IPS-20b (cell line): ENCODE measurements around the gene MUL1.
A peak's percentile ranks its signal among the peaks of the same experiment; 100 is the strongest.

ENCODE experiments used
- H3K27ac ChIP-seq: one replicate; pipeline ENCODE4 v1.5.1; 2013; ENCODE audit warnings: low read length
- H3K27me3 ChIP-seq: 2 replicates; pipeline ENCODE4 v1.6.1; 2013; ENCODE audit warnings: mild to moderate bottlenecking, low read length, inconsistent platforms; ENCODE audit not compliant: insufficient read depth
- H3K36me3 ChIP-seq: 2 replicates; pipeline ENCODE4 v1.6.1; 2013; ENCODE audit warnings: low read depth, mild to moderate bottlenecking, inconsistent platforms, low read length, moderate library complexity; ENCODE audit not compliant: insufficient read depth
- H3K4me1 ChIP-seq: 2 replicates; pipeline ENCODE4 v1.6.1; 2013; ENCODE audit warnings: mild to moderate bottlenecking, control low read depth, inconsistent platforms, low read length, moderate library complexity; ENCODE audit not compliant: insufficient read depth
- H3K4me3 ChIP-seq: 2 replicates; pipeline ENCODE4 v1.5.1; 2013; ENCODE audit warnings: mild to moderate bottlenecking, low read length, inconsistent platforms
- H3K9ac ChIP-seq: 2 replicates; pipeline ENCODE4 v1.6.1; 2013; ENCODE audit warnings: low read depth, mild to moderate bottlenecking, inconsistent platforms, low read length, moderate library complexity
- H3K9me3 ChIP-seq: 2 replicates; pipeline ENCODE4 v1.6.1; 2013; ENCODE audit warnings: mild to moderate bottlenecking, low read depth, low read length, inconsistent platforms; ENCODE audit not compliant: insufficient read depth

Gene MUL1

DNA sequence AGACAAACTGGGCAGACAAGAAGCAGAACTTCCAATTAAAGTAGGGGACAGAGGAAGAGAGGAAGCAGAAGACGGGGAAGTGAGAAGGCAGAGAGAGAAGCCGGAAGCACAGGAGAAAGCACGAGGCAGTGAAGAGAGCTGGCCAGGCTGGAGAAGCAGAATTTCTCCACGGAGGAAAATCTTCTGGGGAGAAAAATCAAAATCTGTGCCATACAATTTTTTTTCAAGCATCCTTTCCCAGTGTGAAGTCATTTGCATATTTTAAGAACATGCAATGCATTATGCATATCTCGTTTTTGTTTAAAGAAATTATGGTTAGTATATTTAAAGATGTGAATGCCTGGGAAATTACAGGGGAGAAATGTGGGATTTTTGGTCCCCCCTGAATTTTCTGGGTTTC lies 14.6 kb downstream of the MUL1 start:
- H3K9ac ChIP-seq, result no peak overlapping the region
- H3K27me3 ChIP-seq, result peaks cover 31% of the 10 kb centered on the region
- H3K36me3 ChIP-seq, result no peaks in the 10 kb centered on the region
- no peaks in the 10 kb centered on the region for H3K9me3 ChIP-seq
- peaks cover 4% of the 10 kb centered on the region; the same call in 1 of the 2 replicates for H3K4me1 ChIP-seq
- no peak overlapping the region for H3K4me3 ChIP-seq
- no peak overlapping the region for H3K27ac ChIP-seq

DNA sequence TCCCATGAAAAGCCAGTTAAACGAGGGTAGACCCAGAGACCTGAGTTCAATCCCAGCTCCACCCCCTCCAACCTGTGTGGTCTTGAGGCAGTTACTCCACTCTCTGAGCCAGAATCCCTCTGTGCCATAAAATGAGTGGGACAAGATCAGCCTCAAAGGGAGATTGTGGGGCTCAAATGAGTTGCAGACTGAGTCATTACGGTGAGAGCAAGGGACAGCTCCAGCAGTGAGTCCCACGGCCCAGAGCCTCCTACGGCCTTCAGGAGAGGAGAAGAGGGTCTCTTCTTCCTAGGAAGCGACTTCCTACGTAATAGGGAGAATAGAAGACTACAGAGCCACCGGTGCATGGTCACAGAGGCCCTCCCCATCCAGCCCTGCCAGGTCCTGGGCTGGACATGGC lies 15.2 kb downstream of the MUL1 start:
- Histone ChIP-seq H3K27me3 (peaks cover 37% of the 10 kb centered on the region), H3K9ac (no peak overlapping the region), H3K9me3 (no peaks in the 10 kb centered on the region), H3K4me3 (no peak overlapping the region), H3K27ac (no peak overlapping the region), H3K4me1 (peaks cover 7% of the 10 kb centered on the region), H3K36me3 (no peaks in the 10 kb centered on the region)

DNA sequence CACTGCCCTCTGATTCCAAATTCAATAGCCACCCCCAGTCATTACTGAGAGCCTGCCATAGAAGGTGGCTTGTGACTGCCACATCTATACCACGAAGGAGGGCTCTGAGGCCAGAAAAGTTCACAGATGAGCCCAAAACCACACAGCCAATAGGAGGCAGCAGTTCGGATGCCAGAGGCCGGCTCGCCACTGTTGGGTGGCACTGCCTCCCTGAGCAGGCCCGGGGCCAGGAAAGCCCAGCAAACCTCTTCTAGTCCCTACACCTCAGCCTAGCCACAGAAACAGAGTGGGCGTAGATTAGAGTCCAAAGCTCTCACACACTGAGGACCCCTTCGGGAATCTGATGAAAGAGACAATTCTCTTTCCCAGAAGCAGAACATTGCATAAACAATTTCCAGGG lies 16.1 kb downstream of the MUL1 start:
- no peak overlapping the region for H3K27ac ChIP-seq
- H3K9ac ChIP-seq, result no peak overlapping the region

DNA sequence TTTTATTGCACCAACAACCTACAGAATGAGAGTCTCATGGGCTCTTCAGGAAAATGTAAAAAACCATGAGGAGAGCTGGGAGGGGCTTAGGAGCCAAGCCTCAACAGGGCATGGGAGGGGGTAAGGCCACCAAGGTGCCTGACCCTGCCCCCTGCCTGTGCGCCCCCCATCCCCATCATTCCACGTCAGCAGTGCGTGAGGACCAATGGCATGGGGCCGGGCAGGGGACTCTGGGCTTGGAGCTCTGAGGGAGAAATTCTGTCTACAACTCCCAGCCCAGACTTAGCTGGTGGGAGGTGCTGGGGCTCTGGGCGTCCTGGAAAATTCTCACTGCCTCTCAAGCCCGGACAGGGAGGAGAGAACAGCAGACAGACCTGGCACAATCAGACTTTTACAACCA lies 16.8 kb downstream of the MUL1 start:
- Histone ChIP-seq H3K27me3 (peaks cover 52% of the 10 kb centered on the region), H3K27ac (no peak overlapping the region), H3K9me3 (no peaks in the 10 kb centered on the region), H3K9ac (no peak overlapping the region), H3K4me3 (no peak overlapping the region), H3K4me1 (peaks cover 11% of the 10 kb centered on the region), H3K36me3 (no peaks in the 10 kb centered on the region)

More for the DNA sequence above, 16.1 kb downstream of the MUL1 start:
- no peaks in the 10 kb centered on the region for H3K36me3 ChIP-seq
- H3K27me3 ChIP-seq, result peaks cover 46% of the 10 kb centered on the region
- no peaks in the 10 kb centered on the region for H3K9me3 ChIP-seq
- no peak overlapping the region for H3K4me3 ChIP-seq
- H3K4me1 ChIP-seq, result peaks cover 11% of the 10 kb centered on the region

DNA sequence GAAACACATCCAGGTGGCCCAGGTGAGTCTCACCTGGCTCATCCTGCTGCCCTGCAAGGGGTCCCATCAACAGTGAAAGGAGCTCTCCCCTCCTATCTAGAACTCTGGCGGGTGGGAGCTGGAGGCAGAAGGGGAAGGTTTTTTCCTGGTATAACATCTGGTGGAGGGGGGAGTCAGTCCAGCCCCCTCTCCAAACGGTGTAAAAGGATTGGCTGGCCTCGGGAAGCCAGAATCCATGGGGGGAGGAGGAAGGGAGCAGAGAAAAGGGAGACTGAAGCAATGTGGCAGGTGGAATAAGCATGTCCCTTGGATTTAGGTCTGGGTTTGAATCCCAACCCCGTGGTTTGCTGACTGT lies 20.7 kb downstream of the MUL1 start:
- Histone ChIP-seq H3K4me1 (peaks cover 11% of the 10 kb centered on the region; the same call in 1 of the 2 replicates), H3K27ac (no peak overlapping the region), H3K9ac (no peak overlapping the region), H3K36me3 (no peaks in the 10 kb centered on the region), H3K27me3 (peaks cover 81% of the 10 kb centered on the region), H3K9me3 (no peaks in the 10 kb centered on the region), H3K4me3 (peak overlapping the region; percentile 86)

DNA sequence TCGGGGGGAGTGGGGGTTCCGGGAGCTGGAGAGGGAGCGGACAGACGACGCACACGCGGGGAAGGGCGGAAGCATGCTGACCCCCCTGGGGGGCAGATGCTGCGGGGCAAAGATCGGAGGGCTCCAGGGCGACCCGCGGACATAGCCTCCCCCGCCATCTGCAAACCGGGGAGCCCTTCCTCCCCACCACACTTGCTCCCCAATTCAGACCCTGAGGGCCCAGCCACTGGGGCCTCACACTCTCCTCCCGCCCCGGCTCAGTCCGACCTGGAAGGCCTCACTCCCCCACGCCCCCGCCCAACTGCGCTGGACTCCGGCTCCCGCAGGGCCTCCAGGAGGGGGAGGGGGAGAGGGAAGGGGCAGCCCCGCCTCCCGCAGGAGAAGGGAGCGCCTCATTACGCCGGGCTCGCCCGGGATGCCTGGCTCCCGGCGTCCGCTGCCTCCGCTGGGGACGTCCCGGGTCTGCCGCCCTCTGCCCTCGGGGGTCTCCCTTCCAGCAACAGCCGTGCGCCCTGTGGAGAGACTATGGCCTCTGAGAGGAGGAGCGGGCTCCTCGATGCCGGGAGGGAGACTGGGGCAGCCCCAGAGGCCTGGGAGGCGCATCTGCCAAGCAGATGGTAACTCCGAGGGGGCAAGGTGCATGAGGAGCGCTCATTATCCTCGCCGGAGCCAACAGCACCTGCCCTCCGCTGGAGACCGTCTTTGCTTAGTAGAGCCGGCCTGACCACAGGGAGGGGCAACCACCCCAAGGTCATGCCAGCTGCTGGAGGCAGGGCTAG lies 21.3 kb downstream of the MUL1 start:
- H3K4me1 ChIP-seq, result peaks cover 15% of the 10 kb centered on the region; the same call in 1 of the 2 replicates

DNA sequence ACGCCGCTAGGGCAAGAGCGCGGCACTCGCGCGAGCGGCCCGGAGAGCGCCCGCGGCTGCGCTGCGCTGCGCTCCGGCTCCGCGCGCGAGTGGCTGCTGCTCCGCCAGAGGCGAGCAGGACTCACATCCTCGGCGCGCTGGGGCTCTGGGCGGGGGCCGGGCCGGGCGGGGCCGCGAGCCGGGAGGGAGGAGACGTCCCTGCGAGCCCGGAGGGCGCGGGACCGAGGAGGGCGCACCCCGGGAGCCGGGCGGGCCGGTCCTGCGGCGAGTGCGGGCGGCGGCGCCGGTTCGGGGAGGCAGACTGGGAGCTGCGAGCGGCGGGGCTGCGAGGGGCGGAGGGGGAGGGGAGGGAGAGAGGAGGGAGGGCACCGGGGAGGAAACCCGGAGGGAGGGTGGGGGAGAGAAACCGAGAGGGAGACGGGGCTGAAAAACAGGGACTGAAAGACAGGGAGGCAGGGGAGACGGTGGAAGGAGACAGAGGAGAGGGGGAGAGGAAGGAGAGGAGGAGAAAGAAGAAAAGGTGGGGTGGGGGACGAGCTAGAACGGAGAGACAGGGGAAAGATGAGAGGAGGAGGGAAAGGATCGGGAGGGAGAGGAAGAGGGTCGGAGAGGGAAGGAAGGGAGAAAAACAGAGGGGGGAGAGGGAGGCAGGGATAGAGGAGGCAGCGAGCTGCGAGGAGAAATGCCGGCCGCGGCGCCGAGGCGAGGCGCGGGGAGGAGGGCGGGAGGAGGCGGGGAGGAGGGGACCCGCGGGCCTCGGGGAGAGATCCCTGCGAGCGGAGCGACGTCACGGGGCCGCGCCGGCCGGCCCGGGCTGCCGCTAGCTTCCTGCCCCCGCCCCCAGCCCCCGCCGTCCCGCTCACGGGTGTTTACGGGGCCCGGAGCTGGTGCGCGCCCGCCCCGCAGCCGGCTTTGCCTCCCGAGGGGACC lies 22.2 kb downstream of the MUL1 start, which contains the start of gene CAMK2N1:
TSS of gene CAMK2N1 (minus strand) at position 684 of the 930 bp plus-strand sequence. CDS start 831 bp downstream, outside the sequence.
- Histone ChIP-seq H3K36me3 (no peaks in the 10 kb centered on the region), H3K4me1 (peaks cover 15% of the 10 kb centered on the region; the same call in 1 of the 2 replicates), H3K9me3 (no peaks in the 10 kb centered on the region), H3K4me3 (peak within 1 kb of the TSS; percentile 86), H3K27me3 (peaks cover 94% of the 10 kb centered on the region), H3K27ac (no peak within 1 kb of the TSS), H3K9ac (peak within 1 kb of the TSS; percentile 72; the same call in 1 of the 2 replicates)

More for the DNA sequence above, 21.3 kb downstream of the MUL1 start:
- Histone ChIP-seq H3K27me3 (peaks cover 87% of the 10 kb centered on the region), H3K9me3 (no peaks in the 10 kb centered on the region), H3K9ac (peak overlapping the region; percentile 72; the same call in 1 of the 2 replicates), H3K27ac (no peak overlapping the region), H3K36me3 (no peaks in the 10 kb centered on the region), H3K4me3 (peak overlapping the region; percentile 86)

DNA sequence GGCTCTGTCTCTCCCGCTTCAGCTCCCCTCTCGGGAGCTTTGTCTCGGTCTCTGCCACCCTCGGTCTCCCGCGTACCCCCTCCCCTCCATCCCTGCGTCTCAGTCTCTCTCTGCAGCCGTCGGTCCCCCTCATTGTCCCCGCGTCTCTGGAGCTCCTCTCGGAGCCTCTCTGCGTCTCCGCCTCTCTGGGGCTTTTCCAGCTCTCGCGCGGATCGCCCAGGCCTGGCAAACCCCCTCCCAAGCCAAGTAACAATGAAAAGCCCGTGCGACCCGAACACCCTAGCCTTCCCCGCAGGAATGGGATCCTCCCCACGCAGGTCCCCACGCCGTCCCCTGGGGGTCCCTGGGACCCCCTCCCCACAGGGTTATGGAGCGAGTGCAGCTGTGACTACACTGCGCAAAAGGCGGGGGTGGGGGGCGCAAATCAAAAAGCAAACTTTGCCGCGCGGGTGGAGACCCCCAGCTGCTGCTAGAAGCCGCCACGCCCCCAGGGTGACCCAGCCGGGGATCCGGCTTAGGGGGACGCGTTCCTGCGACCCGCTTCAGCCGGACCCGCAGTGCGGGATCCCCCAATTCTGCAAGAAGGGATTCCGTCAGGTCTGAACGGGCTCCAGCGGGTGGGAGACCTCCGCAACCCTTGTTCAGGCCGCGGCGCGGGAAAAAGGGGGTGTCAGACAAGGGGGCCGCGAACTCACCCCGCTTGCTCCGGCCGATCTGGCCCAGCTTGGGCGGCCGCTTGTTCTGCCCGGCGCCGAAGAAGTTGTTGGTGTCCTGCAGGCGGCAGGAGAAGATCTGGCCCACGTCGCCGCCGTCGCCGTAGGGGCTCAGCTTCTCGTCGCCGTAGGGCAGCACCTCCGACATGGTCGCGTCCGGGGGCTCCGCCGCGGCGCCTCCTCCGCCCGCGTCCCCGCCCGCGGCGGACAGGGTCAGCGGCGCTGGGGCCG lies 23.2 kb downstream of the MUL1 start:
- H3K27ac ChIP-seq, result no peak overlapping the region
- H3K9me3 ChIP-seq, result no peaks in the 10 kb centered on the region
- H3K36me3 ChIP-seq, result no peaks in the 10 kb centered on the region
- peak overlapping the region; percentile 73 for H3K4me3 ChIP-seq
- H3K4me1 ChIP-seq, result peaks cover 15% of the 10 kb centered on the region; the same call in 1 of the 2 replicates
- H3K9ac ChIP-seq, result peak overlapping the region; percentile 41; the same call in 1 of the 2 replicates
- H3K27me3 ChIP-seq, result peaks cover 94% of the 10 kb centered on the region

DNA sequence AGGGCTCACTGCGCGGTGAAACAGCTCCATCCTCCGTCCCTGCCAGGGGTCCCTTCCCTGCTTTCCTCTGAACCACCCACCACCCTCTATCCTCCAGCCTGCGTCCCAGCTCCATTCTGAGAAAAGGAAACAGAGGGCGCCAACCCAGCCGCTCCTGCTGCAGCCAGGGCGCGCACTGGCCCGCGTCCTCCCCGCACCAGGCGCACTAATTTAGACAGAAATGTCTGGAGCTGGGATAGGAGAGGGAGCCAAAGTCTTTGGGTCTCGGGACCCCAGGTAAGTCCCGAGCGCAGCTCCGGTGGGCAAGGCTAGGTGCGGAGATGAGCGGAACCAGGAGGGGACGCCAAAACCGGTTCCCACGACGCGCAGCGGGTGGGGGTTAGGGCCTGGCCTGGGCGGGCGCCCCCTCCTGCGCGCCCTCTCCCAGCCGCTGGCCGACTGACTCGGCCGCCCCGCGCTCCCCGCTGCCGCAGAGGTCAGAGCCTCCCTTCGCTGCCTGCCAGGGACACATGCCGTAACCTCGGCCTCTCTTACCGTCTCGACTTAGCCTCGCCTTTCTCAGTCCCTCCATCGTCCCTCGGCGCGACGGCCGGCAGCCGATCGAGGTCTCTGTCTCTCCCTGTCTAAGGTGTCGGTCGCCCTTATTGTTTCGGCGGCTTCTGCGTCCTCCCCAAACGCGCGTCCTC lies 24.0 kb downstream of the MUL1 start:
- H3K9me3 ChIP-seq, result no peaks in the 10 kb centered on the region
- peak overlapping the region; percentile 73 for H3K4me3 ChIP-seq
- peaks cover 15% of the 10 kb centered on the region; the same call in 1 of the 2 replicates for H3K4me1 ChIP-seq
- peak overlapping the region; percentile 10; the same call in 1 of the 2 replicates for H3K9ac ChIP-seq
- H3K36me3 ChIP-seq, result no peaks in the 10 kb centered on the region
- peaks cover 94% of the 10 kb centered on the region for H3K27me3 ChIP-seq
- no peak overlapping the region for H3K27ac ChIP-seq

DNA sequence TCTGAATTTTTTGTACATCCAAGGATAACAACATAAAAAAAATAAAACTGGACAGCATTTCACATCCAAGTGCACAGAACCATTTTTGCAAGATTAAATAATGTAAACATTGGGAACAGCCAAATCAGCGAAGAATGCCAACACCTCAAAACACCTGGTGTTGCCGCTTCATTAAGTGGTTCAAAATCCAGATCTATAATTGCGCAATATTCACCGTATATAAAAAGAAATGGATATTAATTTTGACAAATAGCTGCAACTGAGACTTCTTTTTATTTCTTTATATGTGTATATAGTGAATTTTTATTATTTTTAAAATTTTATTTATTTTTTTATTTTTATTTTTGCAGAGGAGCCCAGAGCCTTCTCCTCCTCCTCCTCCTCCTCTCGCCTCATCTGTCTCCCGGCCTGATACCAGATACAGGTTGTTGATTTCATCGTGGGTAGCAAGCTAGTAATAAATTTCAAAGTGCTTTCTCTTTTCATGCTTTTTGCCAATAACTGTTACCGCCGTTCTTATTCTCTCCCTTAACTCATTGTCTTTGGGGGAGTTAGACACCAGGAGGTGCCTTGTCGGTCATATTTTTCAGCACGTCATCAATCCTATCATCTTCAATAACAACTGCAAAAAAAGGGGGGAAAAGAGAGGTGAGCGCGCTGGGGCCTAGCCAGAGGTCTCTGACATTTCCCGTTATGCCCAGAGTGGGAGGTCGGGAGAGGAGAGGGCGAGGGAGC lies 24.7 kb downstream of the MUL1 start:
- Histone ChIP-seq H3K36me3 (no peaks in the 10 kb centered on the region), H3K27ac (no peak overlapping the region), H3K4me3 (peak overlapping the region; percentile 73), H3K4me1 (peaks cover 15% of the 10 kb centered on the region; the same call in 1 of the 2 replicates), H3K27me3 (peaks cover 93% of the 10 kb centered on the region), H3K9me3 (no peaks in the 10 kb centered on the region), H3K9ac (no peak overlapping the region)
